HG03469 (cell line): ENCODE data around the gene CRACDL.

Experiments used
- ATAC-seq: cut with Tn5 transposase; IDR thresholded peaks from one replicate; pipeline ENCODE4 v1.9.1; 2021; ENCODE audit warnings: mild to moderate bottlenecking, moderate library complexity, moderate number of reproducible peaks; ENCODE audit not compliant: unreplicated experiment

The CRACDL gene

GRCh38 chr2:98805412-98806171, 130.4 kb downstream of the CRACDL start:
- ATAC-seq: no peak

DNA sequence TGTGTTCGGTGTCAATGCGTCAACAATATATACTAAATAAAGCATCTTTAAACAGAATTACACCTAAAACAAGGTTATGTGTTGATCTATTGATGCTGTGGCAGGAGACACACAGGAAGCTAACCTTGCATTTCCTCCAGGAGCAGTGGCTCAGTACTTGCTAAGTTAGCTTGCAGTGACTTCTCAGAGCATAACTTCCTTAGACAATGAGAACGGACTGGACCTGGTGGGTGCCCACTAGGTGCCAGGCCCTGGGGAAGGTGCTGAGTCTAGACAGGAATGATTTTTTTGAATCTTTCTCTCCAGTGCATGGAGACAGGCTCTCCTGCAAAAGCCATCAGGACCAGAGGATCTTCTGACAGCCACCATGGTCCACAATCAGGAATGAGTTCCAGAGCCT, 131.3 kb downstream of the CRACDL start:
- no peak for ATAC-seq

GRCh38 chr2:98804265-98804650, 131.8 kb downstream of the CRACDL start:
- no peak for ATAC-seq

GRCh38 chr2:98803405-98804264, 132.4 kb downstream of the CRACDL start:
- no peak for ATAC-seq

DNA sequence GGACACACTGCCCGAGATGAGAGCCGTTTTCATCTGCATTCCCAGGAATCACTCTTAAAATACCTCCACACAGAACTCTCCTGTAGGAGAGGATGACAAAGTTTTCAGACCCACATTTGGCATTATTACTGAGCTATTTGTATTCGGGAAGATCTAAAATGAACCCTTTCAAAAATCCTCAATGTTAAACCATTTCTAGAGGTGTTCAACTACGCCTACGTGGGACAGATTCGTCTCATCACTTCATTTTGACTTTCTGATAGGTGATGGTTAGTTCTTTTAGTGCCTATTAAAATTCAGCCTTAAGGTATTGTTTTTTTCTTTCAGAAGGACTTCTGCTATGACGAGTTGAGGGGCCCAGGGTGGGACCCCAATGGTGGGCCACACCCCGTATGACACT, 133.7 kb downstream of the CRACDL start:
- ATAC-seq: no peak

- ATAC-seq: no peak
These were observed 134.1 kb downstream of the CRACDL start for GRCh38 chr2:98801921-98802321.

GRCh38 chr2:98801286-98801685, 134.7 kb downstream of the CRACDL start:
- ATAC-seq: no peak

DNA sequence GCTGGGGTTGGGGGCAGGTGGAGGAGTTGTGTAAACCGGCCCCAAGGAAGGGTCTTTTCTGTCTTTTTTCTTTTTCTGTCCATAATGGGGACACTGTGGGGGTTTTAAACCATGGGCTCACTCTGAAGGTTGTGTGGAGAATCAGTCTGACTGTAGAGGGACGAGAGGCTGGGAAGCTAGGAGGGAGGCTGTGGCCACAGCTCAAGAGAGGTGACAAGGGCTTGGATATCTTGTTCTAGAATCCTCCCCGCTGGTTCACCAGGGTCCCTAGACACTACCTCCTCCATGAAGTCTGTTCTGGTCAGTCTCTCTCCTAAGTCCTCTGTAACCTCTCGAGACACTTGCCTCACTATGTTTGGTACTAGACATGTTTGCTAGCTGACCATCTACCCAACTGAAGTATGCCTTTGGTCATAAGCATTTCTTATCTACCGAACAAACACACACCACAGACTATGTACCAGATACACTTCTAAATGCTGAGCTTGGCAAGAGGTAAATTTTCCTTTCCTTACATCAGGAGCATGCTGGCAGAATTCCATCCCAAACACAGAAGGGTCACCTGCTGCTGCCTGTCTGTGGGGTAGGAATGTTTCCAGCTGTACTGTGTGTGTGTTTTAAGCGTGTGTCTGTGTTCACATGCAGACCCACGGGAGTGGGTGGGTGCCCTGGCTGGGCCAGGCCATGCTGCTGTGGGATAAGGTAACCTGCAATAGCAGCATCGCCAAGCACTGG, 135.5 kb downstream of the CRACDL start:
- no peak for ATAC-seq

GRCh38 chr2:98799375-98800329, 136.4 kb downstream of the CRACDL start:
- ATAC-seq: no peak

- ATAC-seq: no peak
These were observed 139.1 kb downstream of the CRACDL start for GRCh38 chr2:98796775-98797544.

GRCh38 chr2:98795891-98796676, 139.9 kb downstream of the CRACDL start:
- ATAC-seq: no peak

- no peak for ATAC-seq
These were observed 141.9 kb downstream of the CRACDL start for GRCh38 chr2:98793897-98794830.

- no peak for ATAC-seq
These were observed 142.8 kb downstream of the CRACDL start for GRCh38 chr2:98793275-98793674.

DNA sequence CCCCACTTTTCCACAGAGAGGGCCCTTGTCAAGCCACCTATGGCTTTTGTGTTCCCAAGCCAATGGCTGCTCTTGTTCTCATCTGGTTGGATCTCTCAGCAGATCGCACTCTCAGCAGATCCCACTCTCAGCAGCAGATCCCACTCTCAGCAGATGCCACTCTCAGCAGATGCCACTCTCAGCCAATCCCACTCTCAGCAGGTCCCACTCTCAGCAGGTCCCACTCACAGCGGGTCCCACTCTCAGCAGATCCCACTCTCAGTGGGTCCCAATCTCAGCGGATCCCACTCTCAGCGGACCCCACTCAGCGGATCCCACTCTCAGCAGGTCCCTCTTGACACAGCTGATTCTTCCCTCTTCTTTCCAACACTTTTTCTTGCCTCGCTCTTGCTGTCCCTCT, 145.8 kb downstream of the CRACDL start:
- ATAC-seq: no peak

DNA sequence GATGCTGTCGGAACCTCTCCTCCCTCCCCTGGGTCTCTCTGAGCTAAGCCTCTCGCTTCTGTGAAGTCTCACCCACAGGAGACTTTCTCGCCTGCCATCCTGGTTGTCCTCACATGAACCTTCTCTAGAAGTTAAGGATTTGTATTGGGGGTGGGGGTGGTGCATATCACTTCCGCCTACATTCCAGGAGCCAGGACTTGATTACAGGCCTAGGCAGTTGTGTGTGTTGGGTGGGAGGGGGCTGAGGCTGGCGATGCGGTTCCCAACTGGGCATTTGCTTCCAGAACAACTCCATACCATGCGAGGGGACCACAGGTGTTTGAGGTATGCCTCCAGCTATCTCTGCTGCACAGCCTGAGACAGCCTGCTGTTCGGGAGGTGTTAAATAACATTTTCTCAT, 148.3 kb downstream of the CRACDL start:
- ATAC-seq: no peak

DNA sequence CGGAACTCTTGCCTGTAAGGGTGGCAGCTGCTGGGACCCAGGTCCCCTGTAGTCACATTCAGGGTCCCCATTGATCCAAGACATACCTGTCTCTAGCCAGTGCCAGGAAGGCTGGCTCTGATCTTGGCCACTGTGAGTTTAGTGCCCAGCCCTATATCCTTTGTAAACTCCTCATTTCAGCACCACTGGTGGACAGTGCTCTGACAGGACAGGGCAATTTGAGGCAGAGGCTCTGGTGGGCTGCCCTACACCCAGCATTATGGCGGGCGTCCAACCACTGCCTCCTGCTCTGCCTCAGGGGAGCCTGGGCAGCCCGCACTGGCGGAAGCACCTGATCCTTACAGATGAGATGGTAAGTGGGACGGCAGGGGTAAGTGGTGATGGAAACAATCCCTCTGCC, 149.8 kb downstream of the CRACDL start:
- ATAC-seq: no peak

- no peak for ATAC-seq
These were observed 153.5 kb downstream of the CRACDL start for GRCh38 chr2:98782570-98782969.

- ATAC-seq: no peak
These were observed 154.2 kb downstream of the CRACDL start for GRCh38 chr2:98781822-98782221.
